Karpas-422 (cell line): ENCODE measurements around the gene TARBP2. TPM values are rescaled to one million over a fixed set of nuclear protein-coding genes. Genes with fewer than 3 reads are reported as not detected.

Experiments used
- DNase-seq: peaks from one replicate; pipeline ENCODE4 v3.0.0-alpha.2; 2015
- H2AFZ ChIP-seq: fragments of 200-600 bp; sonication (generic); 2 replicates; pipeline ENCODE4 v1.6.1; 2014; ENCODE audit warnings: antibody characterized with exemption, low read length, mixed read lengths
- H3K27ac ChIP-seq: fragments of 200-600 bp; sonication (generic); 2 replicates; pipeline ENCODE4 v1.5.1; 2014; ENCODE audit warnings: mild to moderate bottlenecking, low read length, moderate library complexity
- H3K27me3 ChIP-seq: fragments of 200-600 bp; sonication (generic); 2 replicates; pipeline ENCODE4 v1.6.1; 2014; ENCODE audit warnings: low read length, mixed read lengths
- H3K36me3 ChIP-seq: fragments of 200-600 bp; sonication (generic); 2 replicates; pipeline ENCODE4 v1.6.1; 2014; ENCODE audit warnings: low read length, mixed read lengths; ENCODE audit not compliant: insufficient read depth
- H3K4me1 ChIP-seq: fragments of 200-600 bp; sonication (generic); 2 replicates; pipeline ENCODE4 v1.6.1; 2014; ENCODE audit warnings: mild to moderate bottlenecking, low read length, mixed read lengths
- H3K4me2 ChIP-seq: fragments of 200-600 bp; sonication (generic); 2 replicates; pipeline ENCODE4 v1.6.1; 2014; ENCODE audit warnings: low read length, low read depth, mild to moderate bottlenecking; ENCODE audit not compliant: poor library complexity, severe bottlenecking
- H3K4me3 ChIP-seq: fragments of 200-600 bp; sonication (generic); 2 replicates; pipeline ENCODE4 v1.5.1; 2014; ENCODE audit warnings: mild to moderate bottlenecking, antibody characterized with exemption, low read length, mixed read lengths
- H3K79me2 ChIP-seq: fragments of 200-600 bp; sonication (generic); 2 replicates; pipeline ENCODE4 v1.6.1; 2014; ENCODE audit warnings: mild to moderate bottlenecking, low read length, mixed read lengths
- H3K9ac ChIP-seq: fragments of 200-600 bp; sonication (generic); 2 replicates; pipeline ENCODE4 v1.6.0; 2014; ENCODE audit warnings: low read length
- H3K9me2 ChIP-seq: fragments of 200-600 bp; sonication (generic), shearing (Covaris generic); replicated peaks from 2 replicates; pipeline ENCODE4 v1.6.0; 2014; ENCODE audit warnings: mild to moderate bottlenecking, low read length, moderate library complexity; ENCODE audit not compliant: insufficient read depth
- H3K9me3 ChIP-seq: fragments of 300-700, 200-600 bp; sonication (generic); 2 replicates; pipeline ENCODE4 v1.6.1; 2014; ENCODE audit warnings: low read length, mixed read lengths
- H4K20me1 ChIP-seq: fragments of 200-600 bp; sonication (generic); 2 replicates; pipeline ENCODE4 v1.6.1; 2014; ENCODE audit warnings: mild to moderate bottlenecking, antibody characterized with exemption, low read length, low read depth; ENCODE audit not compliant: insufficient read depth
- total RNA-seq: library from RNA; depleted of rRNA; stranded (reverse); fragments of >200 nt; shearing (Covaris generic); gene quantifications from 2 replicates; pipeline ENCODE4 v1.2.3, GENCODE V29; 2014; ENCODE audit warnings: low replicate concordance

Gene TARBP2
- total RNA-seq, 1 experiment from 2014 or later: 37.0 TPM

- Histone ChIP-seq H3K4me3 (no peak overlapping the region), H4K20me1 (no peaks in the 10 kb centered on the region; the same call in 1 of the 2 replicates), H3K27me3 (no peaks in the 10 kb centered on the region), H3K9me2 (no peaks in the 10 kb centered on the region), H2AFZ (no peak overlapping the region), H3K4me1 (peaks cover 19% of the 10 kb centered on the region), H3K27ac (no peak overlapping the region), H3K4me2 (no peak overlapping the region), H3K9ac (no peak overlapping the region), H3K36me3 (peaks cover 10% of the 10 kb centered on the region; the same call in 1 of the 2 replicates), H3K9me3 (no peaks in the 10 kb centered on the region), H3K79me2 (peaks cover 14% of the 10 kb centered on the region)
- DNase-seq: no peak
These were observed 6.5 kb downstream of the TARBP2 start for GRCh38 chr12:53507603-53507885.

- H3K9me3 ChIP-seq: no peaks in the 10 kb centered on the region
- peak; percentile 94 for DNase-seq
- H2AFZ ChIP-seq: no peak overlapping the region
- H3K4me3 ChIP-seq: no peak overlapping the region
- no peak overlapping the region for H3K4me2 ChIP-seq
- H3K79me2 ChIP-seq: peaks cover 4% of the 10 kb centered on the region; the same call in 1 of the 2 replicates
- H3K4me1 ChIP-seq: peaks cover 8% of the 10 kb centered on the region
- H3K9me2 ChIP-seq: no peaks in the 10 kb centered on the region
- no peak overlapping the region for H3K27ac ChIP-seq
- no peaks in the 10 kb centered on the region for H3K27me3 ChIP-seq
- H3K9ac ChIP-seq: no peak overlapping the region
- H3K36me3 ChIP-seq: peaks cover 16% of the 10 kb centered on the region; the same call in 1 of the 2 replicates
- no peaks in the 10 kb centered on the region; the same call in 1 of the 2 replicates for H4K20me1 ChIP-seq
These were observed 7.6 kb downstream of the TARBP2 start for GRCh38 chr12:53508534-53509170.

GRCh38 chr12:53510181-53510812 is 9.2 kb downstream of the TARBP2 start:
- peaks cover 8% of the 10 kb centered on the region for H3K4me1 ChIP-seq
- H4K20me1 ChIP-seq: no peaks in the 10 kb centered on the region; the same call in 1 of the 2 replicates
- no peak overlapping the region for H3K4me3 ChIP-seq
- H3K9me2 ChIP-seq: no peaks in the 10 kb centered on the region
- no peaks in the 10 kb centered on the region for H3K79me2 ChIP-seq
- no peak for DNase-seq
- no peaks in the 10 kb centered on the region for H3K27me3 ChIP-seq
- H3K27ac ChIP-seq: no peak overlapping the region
- no peak overlapping the region for H3K9ac ChIP-seq
- H2AFZ ChIP-seq: no peak overlapping the region
- H3K36me3 ChIP-seq: peaks cover 25% of the 10 kb centered on the region
- H3K9me3 ChIP-seq: no peaks in the 10 kb centered on the region
- no peak overlapping the region for H3K4me2 ChIP-seq

GRCh38 chr12:53513712-53514410 is 12.8 kb downstream of the TARBP2 start:
- H3K79me2 ChIP-seq: no peaks in the 10 kb centered on the region
- H3K9me2 ChIP-seq: no peaks in the 10 kb centered on the region
- peaks cover 3% of the 10 kb centered on the region for H3K4me1 ChIP-seq
- no peak overlapping the region for H2AFZ ChIP-seq
- H3K4me3 ChIP-seq: no peak overlapping the region
- H3K36me3 ChIP-seq: peaks cover 21% of the 10 kb centered on the region
- H4K20me1 ChIP-seq: no peaks in the 10 kb centered on the region; the same call in 1 of the 2 replicates
- DNase-seq: no peak
- H3K9me3 ChIP-seq: no peaks in the 10 kb centered on the region
- no peaks in the 10 kb centered on the region for H3K27me3 ChIP-seq
- H3K9ac ChIP-seq: no peak overlapping the region
- no peak overlapping the region for H3K4me2 ChIP-seq
- no peak overlapping the region for H3K27ac ChIP-seq

GRCh38 chr12:53514628-53515290 is 13.7 kb downstream of the TARBP2 start:
- Histone ChIP-seq H3K4me2 (no peak overlapping the region), H3K36me3 (peaks cover 21% of the 10 kb centered on the region), H3K79me2 (no peaks in the 10 kb centered on the region), H3K27ac (no peak overlapping the region), H3K27me3 (no peaks in the 10 kb centered on the region), H2AFZ (no peak overlapping the region), H4K20me1 (no peaks in the 10 kb centered on the region), H3K9ac (no peak overlapping the region), H3K9me3 (no peaks in the 10 kb centered on the region), H3K4me3 (no peak overlapping the region), H3K9me2 (no peaks in the 10 kb centered on the region), H3K4me1 (no peaks in the 10 kb centered on the region)
- DNase-seq: no peak

GRCh38 chr12:53515291-53515680 is 14.2 kb downstream of the TARBP2 start:
- Histone ChIP-seq H4K20me1 (no peaks in the 10 kb centered on the region), H3K27me3 (no peaks in the 10 kb centered on the region), H3K4me3 (no peak overlapping the region), H3K9ac (no peak overlapping the region), H3K27ac (no peak overlapping the region), H3K9me2 (no peaks in the 10 kb centered on the region), H3K79me2 (no peaks in the 10 kb centered on the region), H2AFZ (no peak overlapping the region), H3K36me3 (peaks cover 25% of the 10 kb centered on the region), H3K4me1 (no peaks in the 10 kb centered on the region), H3K4me2 (no peak overlapping the region), H3K9me3 (no peaks in the 10 kb centered on the region)
- no peak for DNase-seq

- Histone ChIP-seq H3K36me3 (peaks cover 33% of the 10 kb centered on the region), H4K20me1 (no peaks in the 10 kb centered on the region), H3K4me1 (no peaks in the 10 kb centered on the region), H3K27ac (no peak overlapping the region), H3K9ac (no peak overlapping the region), H3K4me3 (no peak overlapping the region), H3K4me2 (no peak overlapping the region), H2AFZ (no peak overlapping the region), H3K9me2 (no peaks in the 10 kb centered on the region), H3K79me2 (no peaks in the 10 kb centered on the region), H3K27me3 (no peaks in the 10 kb centered on the region), H3K9me3 (no peaks in the 10 kb centered on the region)
- no peak for DNase-seq
These were observed 15.8 kb downstream of the TARBP2 start for GRCh38 chr12:53516758-53517455.
